DOHH2 (cell line): Measurements from ENCODE around the gene RTP4.

ENCODE experiments used
- CTCF ChIP-seq: fragments of 200-600 bp; sonication (generic); IDR thresholded peaks from one replicate; pipeline ENCODE4 v1.5.1; 2014; ENCODE audit warnings: antibody characterized with exemption, mild to moderate bottlenecking, low read depth, low read length; ENCODE audit not compliant: poor library complexity, severe bottlenecking
- EZH2phosphoT487 ChIP-seq: fragments of 200-600 bp; sonication (generic); IDR thresholded peaks from 2 replicates; pipeline ENCODE4 v1.6.1; 2017; ENCODE audit warnings: borderline replicate concordance, mild to moderate bottlenecking, antibody characterized with exemption, low read length, moderate library complexity, mixed read lengths

GRCh38 chr3:187359798-187360486 lies 8.2 kb upstream of the RTP4 start:
- TF ChIP-seq CTCF = no peak
- no peak for TF ChIP-seq EZH2phosphoT487
